Activated T-cell treated with anti-CD3 and anti-CD28 coated beads, Interleukin-2, amount 50 U/mL, for 72 hours (primary cell): ENCODE data around the gene AP1S2. TPM values are rescaled to one million over a fixed set of nuclear protein-coding genes. Genes with fewer than 3 reads are reported as not detected.

ENCODE experiments used
- total RNA-seq, 2 donors: library from RNA; stranded (reverse); gene quantifications; one replicate each; pipeline ENCODE4 v1.2.3, GENCODE V29; 2022

The AP1S2 gene
- total RNA-seq, 2 donors from 2014 or later = 33.3 to 43.6 TPM

Other genes starting within 250 kb of the AP1S2 start
- 1 to 10 TPM; 1.6 to 2.3 TPM for gene CLTRN, start 190.0 kb downstream of the AP1S2 start, total RNA-seq
- 10 to 100 TPM; 10.5 to 11.7 TPM for gene CA5B, start 116.5 kb downstream of the AP1S2 start, total RNA-seq
- 10 to 100 TPM; 15.3 to 27.2 TPM for gene ZRSR2, start 64.3 kb downstream of the AP1S2 start, total RNA-seq